OCI-LY3 (cell line): ENCODE data around the gene ACKR3.

Experiments used
- CTCF ChIP-seq: fragments of 200-600, 300-600 bp; sonication (generic); IDR thresholded peaks from 2 replicates; pipeline ENCODE4 v1.5.1; 2014; ENCODE audit warnings: antibody characterized with exemption, low read length, low read depth
- EZH2phosphoT487 ChIP-seq: fragments of 200-600 bp; shearing (Covaris generic); IDR thresholded peaks from 2 replicates; pipeline ENCODE4 v1.6.1; 2018; ENCODE audit warnings: antibody characterized with exemption, mixed run types, low read depth

GRCh38 chr2:236531195-236531594, 38.4 kb upstream of the ACKR3 start:
- TF ChIP-seq CTCF (no peak), EZH2phosphoT487 (no peak)
